ENCODE results near the gene KCNAB1.

KCNAB1 gene

GRCh38 chr3:156539051-156539450 lies 418.7 kb downstream of the KCNAB1 start:
- TF ChIP-seq CTCF (IDR thresholded peaks at IDR 0.05; ENCODE audit: low read depth, low read length): no peak
- no peak for DNase-seq (ENCODE audit: low read depth, low spot score)
- in situ Hi-C loops (cut with HindIII; ENCODE audit: low sequenced_read_pairs): no loop called here
- H3K4me3 ChIP-seq (ENCODE audit: low read depth, low read length): no peak overlapping the region

- in situ Hi-C loops (cut with HindIII; ENCODE audit: low sequenced_read_pairs): no loop called here
- no peak overlapping the region for H3K4me3 ChIP-seq (ENCODE audit: low read depth, low read length)
- no peak for TF ChIP-seq CTCF (IDR thresholded peaks at IDR 0.05; ENCODE audit: low read depth, low read length)
- DNase-seq (ENCODE audit: low read depth, low spot score): no peak
These were observed 419.4 kb downstream of the KCNAB1 start for GRCh38 chr3:156539802-156540201.

- DNase-seq (ENCODE audit: low read depth, low spot score): no peak
- H3K4me3 ChIP-seq (ENCODE audit: low read depth, low read length): no peak overlapping the region
- in situ Hi-C loops (cut with HindIII; ENCODE audit: low sequenced_read_pairs): no loop called here
- TF ChIP-seq CTCF (IDR thresholded peaks at IDR 0.05; ENCODE audit: low read depth, low read length): no peak
These were observed 422.0 kb downstream of the KCNAB1 start for GRCh38 chr3:156542101-156543042.

- no peak overlapping the region for H3K4me3 ChIP-seq (ENCODE audit: low read depth, low read length)
- no peak for TF ChIP-seq CTCF (IDR thresholded peaks at IDR 0.05; ENCODE audit: low read depth, low read length)
- DNase-seq (ENCODE audit: low read depth, low spot score): no peak
- in situ Hi-C loops (cut with HindIII; ENCODE audit: low sequenced_read_pairs): no loop called here
These were observed 422.7 kb downstream of the KCNAB1 start for GRCh38 chr3:156543043-156543555.

GRCh38 chr3:156547637-156548036 lies 427.3 kb downstream of the KCNAB1 start:
- H3K4me3 ChIP-seq (ENCODE audit: low read depth, low read length): no peak overlapping the region
- no peak for TF ChIP-seq CTCF (IDR thresholded peaks at IDR 0.05; ENCODE audit: low read depth, low read length)
- peak; percentile 50 for DNase-seq (ENCODE audit: low read depth, low spot score)
- in situ Hi-C loops (cut with HindIII; ENCODE audit: low sequenced_read_pairs): no loop called here

GRCh38 chr3:156548041-156548687 lies 427.8 kb downstream of the KCNAB1 start:
- H3K4me3 ChIP-seq (ENCODE audit: low read depth, low read length): no peak overlapping the region
- DNase-seq (ENCODE audit: low read depth, low spot score): no peak
- no peak for TF ChIP-seq CTCF (IDR thresholded peaks at IDR 0.05; ENCODE audit: low read depth, low read length)
- in situ Hi-C loops (cut with HindIII; ENCODE audit: low sequenced_read_pairs): no loop called here
